Panc1 (cell line): ENCODE data around the gene AP3B1. TPM values are rescaled to one million over a fixed set of nuclear protein-coding genes. Genes with fewer than 3 reads are reported as not detected.

ENCODE experiments used
- ATAC-seq: fragments of 200-7000 bp; cut with Tn5 transposase; 2 replicates; pipeline ENCODE4 v1.9.1; 2020; ENCODE audit warnings: mild to moderate bottlenecking, moderate library complexity
- BruUV-seq: library from RNA; stranded (reverse); fragments of 400-500 nt; replicated peaks from 2 replicates; lab custom pipeline; 2021; lab: Mats Ljungman, UMichigan
- CTCF ChIA-PET: fragments of 300-600 bp; sonication (Branson Sonifier 250); formaldehyde crosslinking; loops from one replicate; lab custom pipeline; 2022; ENCODE audit warnings: antibody characterized with exemption; lab: Charles Lee
- POLR2A ChIA-PET: fragments of 300-600 bp; sonication (Branson Sonifier 250); formaldehyde crosslinking; loops from one replicate; lab custom pipeline; 2022; ENCODE audit warnings: antibody characterized with exemption; lab: Charles Lee
- DNase-seq: peaks from one replicate; pipeline ENCODE4 v3.0.0-alpha.2; 2010; ENCODE audit warnings: low read depth, low spot score
- H3K27ac ChIP-seq: 2 replicates; pipeline ENCODE4 v1.5.1; 2011; ENCODE audit warnings: mild to moderate bottlenecking, low read length, inconsistent platforms
- H3K27me3 ChIP-seq: fragments of 200-500 bp; sonication (Bioruptor generic); 2 replicates; pipeline ENCODE4 v1.6.0; 2014; ENCODE audit warnings: low read length, inconsistent platforms; ENCODE audit not compliant: control insufficient read depth, insufficient read depth
- H3K36me3 ChIP-seq: fragments of 200-500 bp; sonication (Bioruptor generic); 2 replicates; pipeline ENCODE4 v1.5.1; 2014; ENCODE audit warnings: inconsistent platforms, mild to moderate bottlenecking, low read length, moderate library complexity; ENCODE audit not compliant: control insufficient read depth, insufficient read depth
- H3K4me1 ChIP-seq: 2 replicates; pipeline ENCODE4 v1.5.1; 2011; ENCODE audit warnings: inconsistent platforms, mild to moderate bottlenecking, low read length, moderate library complexity; ENCODE audit not compliant: control insufficient read depth, insufficient read depth
- H3K4me3 ChIP-seq, 2 experiments: 2 replicates each; pipeline ENCODE4 v1.5.1; 2011 to 2012; ENCODE audit warnings: low read depth in 2 of 2, low read length in 2 of 2, mild to moderate bottlenecking in 2 of 2, inconsistent platforms in 1 of 2, moderate library complexity in 1 of 2
- H3K9me3 ChIP-seq: fragments of 200-500 bp; sonication (Bioruptor generic); 2 replicates; pipeline ENCODE4 v1.5.1; 2014; ENCODE audit warnings: low read depth, mild to moderate bottlenecking, inconsistent platforms, low read length, moderate library complexity; ENCODE audit not compliant: control insufficient read depth, insufficient read depth
- POLR2AphosphoS5 ChIP-seq: IDR thresholded peaks from 2 replicates; pipeline ENCODE4 v1.6.1; 2012; ENCODE audit warnings: mild to moderate bottlenecking, low read depth, low read length, moderate library complexity
- SIN3A ChIP-seq: IDR thresholded peaks from 2 replicates; pipeline ENCODE4 v1.6.1; 2012; ENCODE audit warnings: low read depth, mild to moderate bottlenecking, low read length, moderate library complexity, borderline replicate concordance; ENCODE audit not compliant: insufficient read depth
- TCF7L2 ChIP-seq: IDR thresholded peaks from 2 replicates; pipeline ENCODE4 v1.6.1; 2011; ENCODE audit warnings: mild to moderate bottlenecking, low read depth, low read length, inconsistent platforms
- in situ Hi-C: cut with HindIII; loops from 2 replicates; pipeline ENCODE4 v1.10.0; 2016; ENCODE audit warnings: low sequenced_read_pairs, low pct_unique_long_range_greater_than_20kb
- intact Hi-C: fragments of 100-400 bp; cut with micrococcal nuclease; formaldehyde crosslinking; loops from one replicate; pipeline ENCODE4 v1.10.0; 2022; ENCODE audit not compliant: unreplicated experiment
- total RNA-seq: library from RNA; stranded (reverse); gene quantifications from one replicate; pipeline ENCODE4 v1.2.1, GENCODE V29; 2021; ENCODE audit not compliant: unreplicated experiment
- TF ChIP-seq, protein P1 (sequence below), 2 experiments: IDR thresholded peaks; 2 replicates each; pipeline ENCODE4 v1.6.1; 2011 to 2012; ENCODE audit warnings: low read depth in 2 of 2, control low read depth in 1 of 2, low read length in 1 of 2, mild to moderate bottlenecking in 1 of 2, moderate library complexity in 1 of 2; ENCODE audit not compliant: insufficient read depth in 1 of 2
- TF ChIP-seq, protein P2 (sequence below): fragments of 450-650 bp; IDR thresholded peaks from 2 replicates; pipeline ENCODE4 v1.5.1; 2017; ENCODE audit warnings: mild to moderate bottlenecking

The AP3B1 gene
- total RNA-seq, 1 experiment from 2014 or later, result 55.4 TPM

DNA sequence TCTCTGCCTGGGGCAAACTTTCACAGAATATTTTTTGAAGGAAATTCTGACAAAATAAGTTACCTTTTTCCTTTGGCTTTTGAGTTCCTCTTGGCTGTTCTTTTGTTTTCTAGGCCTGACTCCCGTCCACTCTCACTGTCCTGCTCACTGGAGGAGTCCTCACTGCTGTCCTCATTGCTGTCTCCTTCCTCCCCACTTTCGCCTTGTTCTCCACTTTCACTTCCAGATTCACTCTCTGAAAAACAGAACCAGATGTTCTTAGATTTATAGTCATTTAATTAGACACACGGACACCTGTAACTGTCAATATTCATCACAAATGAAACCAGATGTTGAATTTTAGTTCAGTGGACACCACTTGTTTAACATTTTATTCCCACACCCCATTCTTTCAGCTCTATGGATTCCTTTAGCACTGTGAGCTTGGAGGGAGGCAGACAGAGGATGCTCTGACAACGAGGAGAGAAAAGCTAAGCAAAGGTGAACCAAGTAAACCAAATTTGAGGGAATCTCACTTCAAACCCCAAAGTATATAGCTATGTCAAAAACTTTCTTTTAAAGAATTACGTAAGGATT lies 180.7 kb downstream of the AP3B1 start:
- H3K36me3 ChIP-seq, result peaks cover 21% of the 10 kb centered on the region
- POLR2A ChIA-PET, result no interaction called here
- ATAC-seq (no peak), DNase-seq (no peak)
- intact Hi-C loops (no loop called here), in situ Hi-C loops (no loop called here)
- CTCF ChIA-PET, result no interaction called here
- no TSS peak for BruUV-seq
- TF ChIP-seq, protein P1, sequence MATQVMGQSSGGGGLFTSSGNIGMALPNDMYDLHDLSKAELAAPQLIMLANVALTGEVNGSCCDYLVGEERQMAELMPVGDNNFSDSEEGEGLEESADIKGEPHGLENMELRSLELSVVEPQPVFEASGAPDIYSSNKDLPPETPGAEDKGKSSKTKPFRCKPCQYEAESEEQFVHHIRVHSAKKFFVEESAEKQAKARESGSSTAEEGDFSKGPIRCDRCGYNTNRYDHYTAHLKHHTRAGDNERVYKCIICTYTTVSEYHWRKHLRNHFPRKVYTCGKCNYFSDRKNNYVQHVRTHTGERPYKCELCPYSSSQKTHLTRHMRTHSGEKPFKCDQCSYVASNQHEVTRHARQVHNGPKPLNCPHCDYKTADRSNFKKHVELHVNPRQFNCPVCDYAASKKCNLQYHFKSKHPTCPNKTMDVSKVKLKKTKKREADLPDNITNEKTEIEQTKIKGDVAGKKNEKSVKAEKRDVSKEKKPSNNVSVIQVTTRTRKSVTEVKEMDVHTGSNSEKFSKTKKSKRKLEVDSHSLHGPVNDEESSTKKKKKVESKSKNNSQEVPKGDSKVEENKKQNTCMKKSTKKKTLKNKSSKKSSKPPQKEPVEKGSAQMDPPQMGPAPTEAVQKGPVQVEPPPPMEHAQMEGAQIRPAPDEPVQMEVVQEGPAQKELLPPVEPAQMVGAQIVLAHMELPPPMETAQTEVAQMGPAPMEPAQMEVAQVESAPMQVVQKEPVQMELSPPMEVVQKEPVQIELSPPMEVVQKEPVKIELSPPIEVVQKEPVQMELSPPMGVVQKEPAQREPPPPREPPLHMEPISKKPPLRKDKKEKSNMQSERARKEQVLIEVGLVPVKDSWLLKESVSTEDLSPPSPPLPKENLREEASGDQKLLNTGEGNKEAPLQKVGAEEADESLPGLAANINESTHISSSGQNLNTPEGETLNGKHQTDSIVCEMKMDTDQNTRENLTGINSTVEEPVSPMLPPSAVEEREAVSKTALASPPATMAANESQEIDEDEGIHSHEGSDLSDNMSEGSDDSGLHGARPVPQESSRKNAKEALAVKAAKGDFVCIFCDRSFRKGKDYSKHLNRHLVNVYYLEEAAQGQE (IDR thresholded peaks at IDR 0.05; ENCODE audit: insufficient read depth in 1 of 2, low read depth in 2 of 2, low read length in 1 of 2), result no peak
- TF ChIP-seq TCF7L2, result no peak
- TF ChIP-seq, protein P2, sequence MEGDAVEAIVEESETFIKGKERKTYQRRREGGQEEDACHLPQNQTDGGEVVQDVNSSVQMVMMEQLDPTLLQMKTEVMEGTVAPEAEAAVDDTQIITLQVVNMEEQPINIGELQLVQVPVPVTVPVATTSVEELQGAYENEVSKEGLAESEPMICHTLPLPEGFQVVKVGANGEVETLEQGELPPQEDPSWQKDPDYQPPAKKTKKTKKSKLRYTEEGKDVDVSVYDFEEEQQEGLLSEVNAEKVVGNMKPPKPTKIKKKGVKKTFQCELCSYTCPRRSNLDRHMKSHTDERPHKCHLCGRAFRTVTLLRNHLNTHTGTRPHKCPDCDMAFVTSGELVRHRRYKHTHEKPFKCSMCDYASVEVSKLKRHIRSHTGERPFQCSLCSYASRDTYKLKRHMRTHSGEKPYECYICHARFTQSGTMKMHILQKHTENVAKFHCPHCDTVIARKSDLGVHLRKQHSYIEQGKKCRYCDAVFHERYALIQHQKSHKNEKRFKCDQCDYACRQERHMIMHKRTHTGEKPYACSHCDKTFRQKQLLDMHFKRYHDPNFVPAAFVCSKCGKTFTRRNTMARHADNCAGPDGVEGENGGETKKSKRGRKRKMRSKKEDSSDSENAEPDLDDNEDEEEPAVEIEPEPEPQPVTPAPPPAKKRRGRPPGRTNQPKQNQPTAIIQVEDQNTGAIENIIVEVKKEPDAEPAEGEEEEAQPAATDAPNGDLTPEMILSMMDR, result no peak
- no peak for TF ChIP-seq POLR2AphosphoS5
- no peak for TF ChIP-seq SIN3A
- H3K27ac ChIP-seq, result no peak overlapping the region
- H3K4me1 ChIP-seq, result no peaks in the 10 kb centered on the region
- H3K4me3 ChIP-seq, result no peak overlapping the region
- H3K9me3 ChIP-seq, result no peaks in the 10 kb centered on the region
- H3K27me3 ChIP-seq, result no peaks in the 10 kb centered on the region

DNA sequence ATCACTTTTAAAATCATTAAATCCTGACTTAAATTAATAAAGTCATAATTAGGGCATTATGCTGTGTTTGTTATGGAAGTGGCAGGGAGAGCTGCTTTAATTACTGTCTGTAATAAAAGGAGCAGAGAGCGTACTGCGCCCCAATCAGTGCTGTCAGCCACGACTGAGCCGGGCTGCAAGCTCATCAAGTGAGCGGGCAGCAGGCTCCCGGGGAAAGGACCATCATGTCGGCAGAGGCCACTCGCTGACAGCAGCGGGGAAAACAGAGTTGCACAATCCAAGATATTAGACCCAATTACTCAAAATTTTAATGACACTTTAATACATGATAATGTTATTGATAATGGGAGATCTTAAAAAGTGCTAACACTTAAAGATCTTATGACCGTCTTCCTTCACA lies 181.6 kb downstream of the AP3B1 start:
- ChIA-PET POLR2A (no interaction called here), CTCF (no interaction called here)

More for the DNA sequence above, 181.6 kb downstream of the AP3B1 start:
- Histone ChIP-seq H3K27me3 (no peaks in the 10 kb centered on the region), H3K4me1 (no peaks in the 10 kb centered on the region), H3K9me3 (no peaks in the 10 kb centered on the region), H3K36me3 (peaks cover 23% of the 10 kb centered on the region), H3K27ac (no peak overlapping the region), H3K4me3 (no peak overlapping the region)
- intact Hi-C loops, result no loop called here
- TF ChIP-seq SIN3A, result no peak
- no peak for TF ChIP-seq POLR2AphosphoS5
- TF ChIP-seq, protein P2, result no peak
- TF ChIP-seq TCF7L2, result no peak
- in situ Hi-C loops, result no loop called here
- no TSS peak for BruUV-seq
- ATAC-seq (no peak), DNase-seq (no peak)
